Uterus (tissue), 4 donors: Measurements from ENCODE around the gene ZNF689. TPM values are rescaled to one million over a fixed set of nuclear protein-coding genes. Genes with fewer than 3 reads are reported as not detected.

Experiments
- DNase-seq, 2 donors: peaks; one replicate each; pipeline ENCODE4 v3.0.0-alpha.2; 2019 to 2020
- H3K27ac ChIP-seq, 2 donors: fragments of 200-600 bp; sonication (generic); 1 replicate in 1 of 2; 2 replicates in 1 of 2; pipeline ENCODE4 v1.5.1; 2016 to 2018
- H3K27me3 ChIP-seq, 2 donors: fragments of 200-600 bp; sonication (generic); one replicate each; pipeline ENCODE4 v1.5.1; 2018 to 2019; ENCODE audit warnings: control low read depth in 1 of 2
- H3K36me3 ChIP-seq, 2 donors: fragments of 200-600 bp; sonication (generic); one replicate each; pipeline ENCODE4 v1.5.1; 2019; ENCODE audit warnings: control low read depth in 1 of 2
- H3K4me1 ChIP-seq, 2 donors: fragments of 200-600 bp; sonication (generic); one replicate each; pipeline ENCODE4 v1.5.1; 2018 to 2019; ENCODE audit warnings: control low read depth in 1 of 2
- H3K4me3 ChIP-seq, 2 donors: fragments of 200-600 bp; sonication (generic); 1 replicate in 1 of 2; 2 replicates in 1 of 2; pipeline ENCODE4 v1.5.1; 2018 to 2019; ENCODE audit warnings: mild to moderate bottlenecking in 1 of 2
- H3K9me3 ChIP-seq, 2 donors: fragments of 200-600 bp; sonication (generic); one replicate each; pipeline ENCODE4 v1.5.1; 2019; ENCODE audit warnings: control low read depth in 1 of 2
- CTCF ChIP-seq, 4 experiments: fragments of 200-600 bp in 2 of 4; fragments of 450-650 bp in 2 of 4; sonication (generic) in 2 of 4; IDR thresholded peaks; one replicate each; pipeline ENCODE4 v1.5.1; 2016 to 2019; ENCODE audit warnings: antibody characterized with exemption in 4 of 4, mild to moderate bottlenecking in 2 of 4, moderate library complexity in 1 of 4
- POLR2A ChIP-seq, 2 donors: fragments of 450-650 bp; IDR thresholded peaks; one replicate each; pipeline ENCODE4 v1.6.1; 2016; ENCODE audit warnings: antibody characterized with exemption in 2 of 2, mild to moderate bottlenecking in 1 of 2, moderate library complexity in 1 of 2
- intact Hi-C: fragments of 100-400 bp; cut with DNase I; formaldehyde crosslinking; loops from one replicate; pipeline ENCODE4 v1.15.1; 2023; ENCODE audit warnings: low total_unique reads
- total RNA-seq, 4 donors: library from RNA; depleted of rRNA in 3 of 4; stranded (reverse); fragments of >200 nt in 3 of 4; gene quantifications; one replicate each; pipeline versions ENCODE4 v1.1.0 to v1.2.4, GENCODE V29; 2014 to 2023
- donor health status: DM: yes; HTN: yes; CAD: no.

Gene ZNF689
- total RNA-seq, 4 donors from 2014 or later = 3.1 to 11.5 (median 7.0) TPM

GRCh38 chr16:30604316-30604947 is 5.8 kb downstream of the ZNF689 start:
- H3K9me3 ChIP-seq = no peaks in the 10 kb centered on the region
- H3K27ac ChIP-seq = no peak overlapping the region
- intact Hi-C loops = no loop called here
- DNase-seq = no peak
- TF ChIP-seq POLR2A (IDR thresholded peaks at IDR 0.05) (no peak), CTCF (IDR thresholded peaks at IDR 0.05) (no peak)
- no peak overlapping the region for H3K4me3 ChIP-seq
- no peaks in the 10 kb centered on the region for H3K27me3 ChIP-seq
- H3K4me1 ChIP-seq = no peaks in the 10 kb centered on the region
- no peaks in the 10 kb centered on the region for H3K36me3 ChIP-seq

GRCh38 chr16:30603945-30604315 is 6.3 kb downstream of the ZNF689 start:
- no peak for DNase-seq
- intact Hi-C loops = no loop called here
- no peak overlapping the region for H3K4me3 ChIP-seq
- H3K27me3 ChIP-seq = no peaks in the 10 kb centered on the region
- H3K36me3 ChIP-seq = no peaks in the 10 kb centered on the region
- H3K9me3 ChIP-seq = no peaks in the 10 kb centered on the region
- H3K4me1 ChIP-seq = no peaks in the 10 kb centered on the region
- TF ChIP-seq POLR2A (IDR thresholded peaks at IDR 0.05) (no peak), CTCF (IDR thresholded peaks at IDR 0.05) (no peak)
- H3K27ac ChIP-seq = no peak overlapping the region

- H3K27me3 ChIP-seq = no peaks in the 10 kb centered on the region
- H3K27ac ChIP-seq = no peak overlapping the region
- no peak for DNase-seq
- no peaks in the 10 kb centered on the region for H3K4me1 ChIP-seq
- intact Hi-C loops = no loop called here
- no peaks in the 10 kb centered on the region for H3K36me3 ChIP-seq
- H3K9me3 ChIP-seq = no peaks in the 10 kb centered on the region
- no peak for TF ChIP-seq POLR2A (IDR thresholded peaks at IDR 0.05)
- no peak for TF ChIP-seq CTCF (IDR thresholded peaks at IDR 0.05)
- no peak overlapping the region for H3K4me3 ChIP-seq
Measured at GRCh38 chr16:30602616-30603277, 7.4 kb downstream of the ZNF689 start.

GRCh38 chr16:30601966-30602365 is 8.2 kb downstream of the ZNF689 start:
- Histone ChIP-seq H3K4me1 (no peaks in the 10 kb centered on the region), H3K9me3 (no peaks in the 10 kb centered on the region), H3K27me3 (no peaks in the 10 kb centered on the region), H3K4me3 (no peak overlapping the region), H3K27ac (no peak overlapping the region), H3K36me3 (no peaks in the 10 kb centered on the region)
- DNase-seq = no peak
- intact Hi-C loops = no loop called here
- TF ChIP-seq POLR2A (IDR thresholded peaks at IDR 0.05) (no peak), CTCF (IDR thresholded peaks at IDR 0.05) (no peak)

GRCh38 chr16:30600929-30601328 is 9.3 kb downstream of the ZNF689 start:
- Histone ChIP-seq H3K4me3 (no peak overlapping the region), H3K9me3 (no peaks in the 10 kb centered on the region), H3K36me3 (no peaks in the 10 kb centered on the region), H3K4me1 (no peaks in the 10 kb centered on the region), H3K27me3 (no peaks in the 10 kb centered on the region), H3K27ac (no peak overlapping the region)
- intact Hi-C loops = no loop called here
- TF ChIP-seq POLR2A (IDR thresholded peaks at IDR 0.05) (no peak), CTCF (IDR thresholded peaks at IDR 0.05) (no peak)
- no peak for DNase-seq
